K562 (cell line): ENCODE measurements around the gene CAMK2A. TPM values are rescaled to one million over a fixed set of nuclear protein-coding genes. Genes with fewer than 3 reads are reported as not detected.

Source experiments
- ATAC-seq: fragments of 200-7000 bp; cut with Tn5 transposase; 3 replicates; pipeline ENCODE4 v1.9.1; 2020; ENCODE audit warnings: moderate library complexity
- BruUV-seq: library from RNA; stranded (reverse); fragments of 400-500 nt; replicated peaks from 2 replicates; lab custom pipeline; 2021; lab: Mats Ljungman, UMichigan
- CTCF ChIA-PET: fragments of 300-600 bp; formaldehyde crosslinking; extraction: SDS; loops from one replicate; lab custom pipeline; 2021; ENCODE audit warnings: low intra/inter-chr PET ratio; lab: Yijun Ruan, JAX
- POLR2A ChIA-PET: fragments of 300-600, 350-650 bp; sonication (Branson Sonifier 250); formaldehyde crosslinking; extraction: SDS; loops from one replicate; lab custom pipeline; 2021; ENCODE audit warnings: antibody characterized with exemption, inconsistent platforms; lab: Yijun Ruan, JAX
- DNase-seq, 4 experiments: peaks; one replicate each; pipeline versions ENCODE4 v3.0.0 to v3.0.0-alpha.2; 2011 to 2018; ENCODE audit warnings: low spot score in 3 of 4, mixed read lengths in 3 of 4; ENCODE audit errors: extremely low read depth in 1 of 4
- FAIRE-seq: peaks from 2 replicates; lab custom pipeline; 2011; peaks lifted over from hg19 to GRCh38; lab: Jason Lieb, UNC
- H2AFZ ChIP-seq: 2 replicates; pipeline ENCODE4 v1.6.0; 2011; ENCODE audit warnings: low read depth, low read length, control low read depth, inconsistent platforms
- H3K27ac ChIP-seq: fragments of 200-600 bp; 3 replicates; pipeline ENCODE4 v1.8.0; 2011; ENCODE audit warnings: low read depth, mild to moderate bottlenecking, control low read depth, inconsistent platforms, low read length, moderate library complexity, mixed read lengths; ENCODE audit errors: extremely low read depth
- H3K27me3 ChIP-seq, 2 experiments: fragments of 300-600 bp in 1 of 2; 2 replicates in 1 of 2; 3 replicates in 1 of 2; pipeline versions ENCODE4 v1.6.0 to v1.8.0; 2011; ENCODE audit warnings: inconsistent platforms in 2 of 2, low read length in 2 of 2, mild to moderate bottlenecking in 1 of 2, mixed read lengths in 1 of 2, moderate library complexity in 1 of 2; ENCODE audit not compliant: control insufficient read depth in 2 of 2, insufficient read depth in 2 of 2
- H3K36me3 ChIP-seq: fragments of 300-600 bp; 3 replicates; pipeline ENCODE4 v1.8.0; 2011; ENCODE audit warnings: mild to moderate bottlenecking, low read length, inconsistent platforms; ENCODE audit not compliant: control insufficient read depth, insufficient read depth
- H3K4me1 ChIP-seq, 2 experiments: fragments of 200-600 bp in 1 of 2; replicated peaks in 1 of 2; 2 replicates in 1 of 2; 3 replicates in 1 of 2; pipeline versions ENCODE4 v1.5.1 to v1.8.0; 2011; ENCODE audit warnings: inconsistent platforms in 2 of 2, low read length in 2 of 2, mild to moderate bottlenecking in 1 of 2, mixed read lengths in 1 of 2, moderate library complexity in 1 of 2; ENCODE audit not compliant: control insufficient read depth in 2 of 2, insufficient read depth in 2 of 2
- H3K4me2 ChIP-seq: 2 replicates; pipeline ENCODE4 v1.6.1; 2011; ENCODE audit warnings: low read length, control low read depth, inconsistent platforms, mixed read lengths; ENCODE audit not compliant: insufficient read depth
- H3K4me3 ChIP-seq: fragments of 200-600 bp; sonication (generic), shearing (Covaris generic); 2 replicates; pipeline ENCODE4 v1.5.1; 2016; ENCODE audit warnings: control low read depth, inconsistent platforms
- H3K79me2 ChIP-seq: fragments of 200-600 bp; 3 replicates; pipeline ENCODE4 v1.8.0; 2011; ENCODE audit warnings: low read length, inconsistent platforms; ENCODE audit not compliant: control insufficient read depth, insufficient read depth
- H3K9ac ChIP-seq, 2 experiments: 2 replicates each; pipeline versions ENCODE4 v1.6.0 to v1.6.1; 2011; ENCODE audit warnings: low read depth in 2 of 2, low read length in 2 of 2, control low read depth in 1 of 2, inconsistent platforms in 1 of 2, mild to moderate bottlenecking in 1 of 2, mixed read lengths in 1 of 2; ENCODE audit not compliant: insufficient read depth in 1 of 2
- H3K9me1 ChIP-seq: one replicate; pipeline ENCODE4 v1.6.0; 2011; ENCODE audit warnings: inconsistent platforms, mild to moderate bottlenecking, low read length, moderate library complexity; ENCODE audit not compliant: control insufficient read depth, insufficient read depth
- H3K9me3 ChIP-seq: replicated peaks from 2 replicates; pipeline ENCODE4 v1.5.1; 2011; ENCODE audit warnings: low read depth, low read length, inconsistent platforms; ENCODE audit not compliant: control insufficient read depth, insufficient read depth
- H4K20me1 ChIP-seq: replicated peaks from 2 replicates; pipeline ENCODE4 v1.6.1; 2011; ENCODE audit warnings: low read length, inconsistent platforms, mixed read lengths; ENCODE audit not compliant: control insufficient read depth, insufficient read depth
- BDP1 ChIP-seq: IDR thresholded peaks from 3 replicates; pipeline ENCODE4 v1.6.1; 2011; ENCODE audit not compliant: insufficient read length, insufficient read depth
- BMI1 ChIP-seq: fragments of 150-350 bp; IDR thresholded peaks from 2 replicates; pipeline ENCODE4 v1.6.1; 2014; ENCODE audit warnings: low read length
- CBX2 ChIP-seq: fragments of 200-600 bp; sonication (generic); IDR thresholded peaks from one replicate; pipeline ENCODE4 v1.6.1; 2012; ENCODE audit warnings: mild to moderate bottlenecking, low read length, inconsistent platforms; ENCODE audit not compliant: insufficient read depth, poor library complexity, severe bottlenecking
- DDX20 ChIP-seq: fragments of 450-650 bp; IDR thresholded peaks from 2 replicates; pipeline ENCODE4 v1.6.1; 2016; ENCODE audit warnings: missing genetic modification characterization, low read depth, mild to moderate bottlenecking, missing compliant biosample characterization, moderate library complexity
- FOXK2 ChIP-seq, 2 experiments: fragments of 450-650 bp; IDR thresholded peaks in 1 of 2; conservative IDR thresholded peaks in 1 of 2; 2 replicates each; pipeline ENCODE4 v1.6.1; 2016; ENCODE audit warnings: low read depth in 2 of 2, mild to moderate bottlenecking in 1 of 2
- HDAC3 ChIP-seq: fragments of 450-650 bp; IDR thresholded peaks from 2 replicates; pipeline ENCODE4 v1.6.1; 2018; ENCODE audit warnings: borderline replicate concordance, mild to moderate bottlenecking, moderate library complexity; ENCODE audit not compliant: partially characterized antibody
- HSF4 ChIP-seq: fragments of 250-450 bp; sonication (Bioruptor Pico); IDR thresholded peaks from 2 replicates; pipeline ENCODE4 v2.1.2; 2022; ENCODE audit warnings: mild to moderate bottlenecking, moderate library complexity, borderline replicate concordance
- NR2C2 ChIP-seq, 2 experiments: fragments of 200-800 bp in 1 of 2; sonication (Bioruptor generic) in 1 of 2; sonication (generic) in 1 of 2; formaldehyde crosslinking in 1 of 2; IDR thresholded peaks; 2 replicates each; pipeline versions ENCODE4 v1.6.1 to v1.8.0; 2016 to 2022; ENCODE audit warnings: mild to moderate bottlenecking in 1 of 2, missing compliant biosample characterization in 1 of 2, missing genetic modification characterization in 1 of 2, missing genetic modification reagents in 1 of 2
- NR2F6 ChIP-seq: fragments of 450-650 bp; formaldehyde crosslinking; IDR thresholded peaks from 2 replicates; pipeline ENCODE4 v1.4.0; 2020; ENCODE audit warnings: mild to moderate bottlenecking
- PML ChIP-seq: IDR thresholded peaks from 2 replicates; pipeline ENCODE4 v1.6.1; 2012; ENCODE audit warnings: low read length, inconsistent platforms
- POLR2B ChIP-seq: fragments of 450-650 bp; IDR thresholded peaks from 2 replicates; pipeline ENCODE4 v1.6.1; 2018; ENCODE audit warnings: low read depth; ENCODE audit not compliant: partially characterized antibody
- SRF ChIP-seq, 2 experiments: fragments of 250-450, 450-650 bp in 1 of 2; sonication (Bioruptor Pico) in 1 of 2; sonication (generic) in 1 of 2; formaldehyde crosslinking; IDR thresholded peaks; 2 replicates each; pipeline versions ENCODE4 v1.5.0 to v1.5.1; 2020 to 2022; ENCODE audit warnings: mild to moderate bottlenecking in 1 of 2, missing genetic modification reagents in 1 of 2
- TAF1 ChIP-seq: IDR thresholded peaks from 2 replicates; pipeline ENCODE4 v1.6.1; 2011; ENCODE audit warnings: mild to moderate bottlenecking, low read length, moderate library complexity; ENCODE audit not compliant: insufficient read depth, control insufficient read depth, severe bottlenecking; ENCODE audit errors: extremely low read depth
- ZNF143 ChIP-seq: sonication (generic); formaldehyde crosslinking; IDR thresholded peaks from 2 replicates; pipeline ENCODE4 v1.9.0; 2022; ENCODE audit warnings: mild to moderate bottlenecking, missing genetic modification reagents
- ZNF551 ChIP-seq: fragments of 250-450 bp; sonication (Bioruptor Pico); IDR thresholded peaks from 2 replicates; pipeline ENCODE4 v1.5.0; 2021; ENCODE audit warnings: mild to moderate bottlenecking, moderate library complexity
- WGBS: fragments of 100-300 bp; shearing (Covaris generic); methylation state at CpG from one replicate; pipeline ENCODE4 v1.1.6; 2016; ENCODE audit warnings: low coverage, mixed read lengths; ENCODE audit not compliant: insufficient coverage; ENCODE audit errors: missing lambda C conversion rate; 5-methylcytosine and 5-hydroxymethylcytosine counted together
- in situ Hi-C: fragments of 300-500 bp; cut with MboI; formaldehyde crosslinking; loops from 4 replicates; pipeline ENCODE4 v1.15.0; 2018; ENCODE audit warnings: inconsistent platforms, mixed read lengths
- intact Hi-C: fragments of 100-400 bp; cut with micrococcal nuclease; formaldehyde crosslinking; loops from 2 replicates; pipeline ENCODE4 v1.14.2; 2022
- polyA plus RNA-seq, 8 experiments: library from polyadenylated mRNA; depleted of rRNA in 4 of 8; stranded (reverse) in 5 of 8; unstranded in 3 of 8; fragments of >200 nt; fragmentation: Nextera tagmentation in 2 of 8; fragmentation: Illumina TruSeq in 1 of 8; extraction: Ambion mirVana in 2 of 8; extraction: Trizol in 1 of 8; gene quantifications; 2 replicates each; pipeline versions ENCODE4 v1.2.1 to v1.2.3, GENCODE V29; 2011 to 2014; ENCODE audit warnings: inconsistent platforms in 1 of 8, missing spikeins in 1 of 8
- total RNA-seq, 7 experiments: library from RNA; depleted of rRNA in 6 of 7; stranded (reverse); fragments of >200 nt in 6 of 7; fragmentation: Illumina TruSeq in 2 of 7; extraction: Trizol in 2 of 7; gene quantifications; 2 replicates each; pipeline versions ENCODE4 v1.2.1 to v1.2.3, GENCODE V29; 2011 to 2021; ENCODE audit warnings: low replicate concordance in 1 of 7
- TF ChIP-seq, protein P1 (sequence below): fragments of 250-450 bp; sonication (Bioruptor Pico); IDR thresholded peaks from 2 replicates; pipeline ENCODE4 v1.4.0; 2020; ENCODE audit warnings: mild to moderate bottlenecking, moderate library complexity, borderline replicate concordance
- TF ChIP-seq, protein P2 (sequence below): sonication (generic); formaldehyde crosslinking; IDR thresholded peaks from 2 replicates; pipeline ENCODE4 v1.8.0; 2022; ENCODE audit warnings: mild to moderate bottlenecking, missing genetic modification reagents

Gene CAMK2A
- total and polyA plus RNA-seq, 9 of the 15 experiments (the other 6 are each of a cell fraction or from before 2014, with no cell fraction given), result 0.01 to 0.18 (median 0.04) TPM; not detected in 6

- Histone ChIP-seq H3K9me3 (no peaks in the 10 kb centered on the region; the same call in 1 of the 2 replicates), H3K27ac (no peak overlapping the region), H3K9ac (no peak overlapping the region), H2AFZ (no peak overlapping the region), H3K4me1 (peaks cover 0 to 4% of the 10 kb centered on the region in 2 experiments; a peak in 2 of 5 replicates), H3K9me1 (no peaks in the 10 kb centered on the region), H3K4me2 (no peak overlapping the region), H3K27me3 (peaks cover 2 to 28% of the 10 kb centered on the region in 2 experiments; a peak in 3 of 5 replicates), H3K79me2 (no peaks in the 10 kb centered on the region), H3K36me3 (no peaks in the 10 kb centered on the region), H3K4me3 (no peak overlapping the region), H4K20me1 (peaks cover 2% of the 10 kb centered on the region; the same call in 1 of the 2 replicates)
- no peak for FAIRE-seq
- no TSS peak for BruUV-seq
- POLR2A ChIA-PET, result no interaction called here
- 7% methylated on average over 1 of the region's 1 CpG for WGBS
- no peak for ATAC-seq
- in situ Hi-C loops, result no loop called here
- no peak for DNase-seq
- intact Hi-C loops, result no loop called here
- TF ChIP-seq HDAC3 (no peak), ZNF551 (CRISPR knock-in tag) (no peak), TAF1 (no peak), DDX20 (tag) (no peak), POLR2B (no peak), HSF4 (no peak), NR2C2 (CRISPR knock-in tag; IDR thresholded peaks at IDR 0.05) (no peak), NR2C2 (tag; IDR thresholded peaks at IDR 0.05) (no peak), ZNF143 (no peak), FOXK2 (conservative IDR thresholded peaks at IDR 0.05 in 1 of 2, IDR thresholded peaks at IDR 0.05 in 1 of 2; ENCODE audit: low read depth in 2 of 2) (no peak), NR2F6 (no peak), BMI1 (no peak), CBX2 (no peak), PML (no peak), BDP1 (no peak), SRF (CRISPR knock-in tag; IDR thresholded peaks at IDR 0.05) (no peak)
- TF ChIP-seq, protein P1, sequence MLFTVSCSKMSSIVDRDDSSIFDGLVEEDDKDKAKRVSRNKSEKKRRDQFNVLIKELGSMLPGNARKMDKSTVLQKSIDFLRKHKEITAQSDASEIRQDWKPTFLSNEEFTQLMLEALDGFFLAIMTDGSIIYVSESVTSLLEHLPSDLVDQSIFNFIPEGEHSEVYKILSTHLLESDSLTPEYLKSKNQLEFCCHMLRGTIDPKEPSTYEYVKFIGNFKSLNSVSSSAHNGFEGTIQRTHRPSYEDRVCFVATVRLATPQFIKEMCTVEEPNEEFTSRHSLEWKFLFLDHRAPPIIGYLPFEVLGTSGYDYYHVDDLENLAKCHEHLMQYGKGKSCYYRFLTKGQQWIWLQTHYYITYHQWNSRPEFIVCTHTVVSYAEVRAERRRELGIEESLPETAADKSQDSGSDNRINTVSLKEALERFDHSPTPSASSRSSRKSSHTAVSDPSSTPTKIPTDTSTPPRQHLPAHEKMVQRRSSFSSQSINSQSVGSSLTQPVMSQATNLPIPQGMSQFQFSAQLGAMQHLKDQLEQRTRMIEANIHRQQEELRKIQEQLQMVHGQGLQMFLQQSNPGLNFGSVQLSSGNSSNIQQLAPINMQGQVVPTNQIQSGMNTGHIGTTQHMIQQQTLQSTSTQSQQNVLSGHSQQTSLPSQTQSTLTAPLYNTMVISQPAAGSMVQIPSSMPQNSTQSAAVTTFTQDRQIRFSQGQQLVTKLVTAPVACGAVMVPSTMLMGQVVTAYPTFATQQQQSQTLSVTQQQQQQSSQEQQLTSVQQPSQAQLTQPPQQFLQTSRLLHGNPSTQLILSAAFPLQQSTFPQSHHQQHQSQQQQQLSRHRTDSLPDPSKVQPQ (CRISPR knock-in tag), result no peak
- TF ChIP-seq, protein P2, sequence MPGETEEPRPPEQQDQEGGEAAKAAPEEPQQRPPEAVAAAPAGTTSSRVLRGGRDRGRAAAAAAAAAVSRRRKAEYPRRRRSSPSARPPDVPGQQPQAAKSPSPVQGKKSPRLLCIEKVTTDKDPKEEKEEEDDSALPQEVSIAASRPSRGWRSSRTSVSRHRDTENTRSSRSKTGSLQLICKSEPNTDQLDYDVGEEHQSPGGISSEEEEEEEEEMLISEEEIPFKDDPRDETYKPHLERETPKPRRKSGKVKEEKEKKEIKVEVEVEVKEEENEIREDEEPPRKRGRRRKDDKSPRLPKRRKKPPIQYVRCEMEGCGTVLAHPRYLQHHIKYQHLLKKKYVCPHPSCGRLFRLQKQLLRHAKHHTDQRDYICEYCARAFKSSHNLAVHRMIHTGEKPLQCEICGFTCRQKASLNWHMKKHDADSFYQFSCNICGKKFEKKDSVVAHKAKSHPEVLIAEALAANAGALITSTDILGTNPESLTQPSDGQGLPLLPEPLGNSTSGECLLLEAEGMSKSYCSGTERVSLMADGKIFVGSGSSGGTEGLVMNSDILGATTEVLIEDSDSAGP (CRISPR knock-in tag), result no peak
- TF ChIP-seq, all 486 proteins: peak for 0
- CTCF ChIA-PET, result no interaction called here
Measured at GRCh38 chr5:150321211-150321610, 31.6 kb upstream of the CAMK2A start.
